HUES6 (cell line): Measurements from ENCODE around the gene R3HDM4.

Source experiments
- H3K27ac ChIP-seq: 2 replicates; pipeline ENCODE4 v1.7.0; 2013; ENCODE audit warnings: low read depth, mild to moderate bottlenecking, low read length, inconsistent platforms
- H3K27me3 ChIP-seq: 2 replicates; pipeline ENCODE4 v1.6.1; 2013; ENCODE audit warnings: low read length; ENCODE audit not compliant: control insufficient read depth, insufficient read depth
- H3K36me3 ChIP-seq: 2 replicates; pipeline ENCODE4 v1.6.1; 2013; ENCODE audit warnings: low read length; ENCODE audit not compliant: control insufficient read depth, insufficient read depth
- H3K4me1 ChIP-seq: 2 replicates; pipeline ENCODE4 v1.6.1; 2013; ENCODE audit warnings: low read length; ENCODE audit not compliant: control insufficient read depth, insufficient read depth
- H3K4me3 ChIP-seq: 2 replicates; pipeline ENCODE4 v1.5.1; 2013; ENCODE audit warnings: low read depth, low read length
- H3K9ac ChIP-seq: one replicate; pipeline ENCODE4 v1.6.1; 2013; ENCODE audit warnings: mild to moderate bottlenecking, low read length
- H3K9me3 ChIP-seq: 2 replicates; pipeline ENCODE4 v1.6.1; 2013; ENCODE audit warnings: low read depth, low read length; ENCODE audit not compliant: control insufficient read depth, insufficient read depth

Gene R3HDM4

DNA sequence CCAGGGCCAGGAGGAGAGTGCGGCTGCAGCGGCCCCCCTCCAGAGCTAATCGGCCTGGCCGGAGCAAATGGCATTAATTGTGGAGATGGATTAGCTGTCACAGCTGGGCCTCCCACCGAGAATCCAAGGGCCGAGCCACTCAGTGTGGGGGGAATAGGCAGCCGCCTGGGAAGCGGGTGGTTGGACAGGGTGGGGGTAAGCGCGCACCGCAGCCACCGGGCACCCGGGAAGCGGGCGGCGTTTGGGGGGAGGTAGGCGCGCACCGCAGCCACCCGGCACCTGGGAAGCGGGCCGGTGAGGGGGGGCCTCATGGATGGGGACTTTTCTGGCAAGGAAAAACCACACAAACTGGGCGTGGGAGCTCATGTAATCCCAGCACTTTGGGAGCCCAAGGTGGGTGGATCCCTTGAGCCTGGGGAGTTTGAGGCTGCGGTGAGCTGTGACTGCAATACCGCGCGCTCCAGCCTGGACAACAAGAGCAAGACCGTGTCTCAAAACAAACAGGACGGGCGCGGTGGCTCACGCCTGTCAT, 9.7 kb downstream of the R3HDM4 start:
- H3K4me3 ChIP-seq: no peak overlapping the region
- peaks cover 10% of the 10 kb centered on the region for H3K4me1 ChIP-seq
- no peak overlapping the region for H3K27ac ChIP-seq
- H3K9ac ChIP-seq: no peak overlapping the region
- H3K36me3 ChIP-seq: peaks cover 14% of the 10 kb centered on the region
- H3K27me3 ChIP-seq: no peaks in the 10 kb centered on the region
- no peaks in the 10 kb centered on the region for H3K9me3 ChIP-seq

- Histone ChIP-seq H3K9ac (no peak overlapping the region), H3K36me3 (peaks cover 14% of the 10 kb centered on the region), H3K27ac (no peak overlapping the region), H3K27me3 (no peaks in the 10 kb centered on the region), H3K4me1 (peaks cover 10% of the 10 kb centered on the region), H3K4me3 (no peak overlapping the region), H3K9me3 (no peaks in the 10 kb centered on the region)
These were observed 10.4 kb downstream of the R3HDM4 start for GRCh38 chr19:902446-903226.

GRCh38 chr19:902093-902370, 11.0 kb downstream of the R3HDM4 start:
- Histone ChIP-seq H3K9ac (no peak overlapping the region), H3K27ac (no peak overlapping the region), H3K9me3 (no peaks in the 10 kb centered on the region), H3K4me3 (no peak overlapping the region), H3K36me3 (peaks cover 16% of the 10 kb centered on the region), H3K27me3 (no peaks in the 10 kb centered on the region), H3K4me1 (peaks cover 10% of the 10 kb centered on the region)

DNA sequence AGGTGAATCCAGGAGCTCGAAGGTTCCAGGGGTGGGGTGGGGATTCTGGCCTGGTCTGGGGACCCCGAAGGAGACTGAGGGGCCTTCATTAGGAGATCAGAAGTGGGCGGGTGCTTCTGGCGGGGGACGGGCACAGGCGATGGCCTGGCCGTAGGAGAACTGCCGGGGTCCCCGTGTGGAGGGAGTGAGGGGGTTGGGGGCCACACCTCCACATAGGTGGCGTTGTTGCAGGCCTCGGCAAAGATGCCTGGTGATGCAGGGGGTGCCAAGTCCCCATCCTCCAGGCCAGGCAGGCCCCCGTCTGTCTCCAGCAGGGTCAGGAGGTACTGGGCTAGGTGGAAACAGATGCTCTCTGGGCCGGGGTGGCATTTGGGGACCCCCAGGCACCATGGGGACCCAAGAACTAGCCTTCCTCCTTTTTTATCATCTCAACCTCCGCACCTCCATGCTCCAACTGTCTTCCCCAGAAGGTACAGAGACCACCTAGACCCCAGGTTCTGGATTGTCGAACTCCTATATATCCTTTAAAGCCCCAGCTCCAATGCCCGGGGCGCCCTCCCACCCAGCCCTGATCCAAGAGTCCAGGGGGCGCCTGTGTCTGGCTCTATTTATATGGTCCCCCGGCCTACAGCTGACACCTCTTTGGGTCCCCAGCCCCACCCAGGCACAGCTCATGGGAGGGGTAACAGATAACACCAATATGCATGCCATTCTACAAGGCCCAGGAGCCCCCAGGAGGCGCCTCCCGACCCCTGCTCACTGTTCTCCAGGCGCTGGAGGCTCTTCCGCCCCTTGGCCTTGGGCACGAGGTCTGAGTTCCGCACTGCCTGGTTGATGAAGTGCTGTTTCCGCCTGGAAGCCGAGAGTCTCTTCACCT, 11.6 kb downstream of the R3HDM4 start:
- no peaks in the 10 kb centered on the region for H3K9me3 ChIP-seq
- no peaks in the 10 kb centered on the region for H3K27me3 ChIP-seq
- peaks cover 16% of the 10 kb centered on the region for H3K36me3 ChIP-seq
- peaks cover 10% of the 10 kb centered on the region for H3K4me1 ChIP-seq
- H3K27ac ChIP-seq: no peak overlapping the region
- no peak overlapping the region for H3K9ac ChIP-seq
- H3K4me3 ChIP-seq: no peak overlapping the region

GRCh38 chr19:900302-901111, 12.5 kb downstream of the R3HDM4 start:
- Histone ChIP-seq H3K36me3 (peaks cover 16% of the 10 kb centered on the region), H3K4me1 (peaks cover 11% of the 10 kb centered on the region), H3K9me3 (no peaks in the 10 kb centered on the region), H3K4me3 (no peak overlapping the region), H3K27ac (no peak overlapping the region), H3K9ac (no peak overlapping the region), H3K27me3 (no peaks in the 10 kb centered on the region)

GRCh38 chr19:900043-900301, 13.0 kb downstream of the R3HDM4 start:
- Histone ChIP-seq H3K27ac (no peak overlapping the region), H3K36me3 (peaks cover 16% of the 10 kb centered on the region), H3K4me3 (no peak overlapping the region), H3K9me3 (no peaks in the 10 kb centered on the region), H3K9ac (no peak overlapping the region), H3K27me3 (no peaks in the 10 kb centered on the region), H3K4me1 (peaks cover 15% of the 10 kb centered on the region)

GRCh38 chr19:899336-900042, 13.5 kb downstream of the R3HDM4 start:
- Histone ChIP-seq H3K9me3 (no peaks in the 10 kb centered on the region), H3K9ac (no peak overlapping the region), H3K27me3 (no peaks in the 10 kb centered on the region), H3K4me1 (peaks cover 15% of the 10 kb centered on the region), H3K36me3 (peaks cover 16% of the 10 kb centered on the region), H3K27ac (no peak overlapping the region), H3K4me3 (no peak overlapping the region)

GRCh38 chr19:898663-899062, 14.4 kb downstream of the R3HDM4 start:
- H3K9ac ChIP-seq: no peak overlapping the region
- H3K27ac ChIP-seq: no peak overlapping the region
- H3K4me3 ChIP-seq: no peak overlapping the region
- peaks cover 15% of the 10 kb centered on the region for H3K4me1 ChIP-seq
- H3K36me3 ChIP-seq: peaks cover 16% of the 10 kb centered on the region
- H3K27me3 ChIP-seq: no peaks in the 10 kb centered on the region
- no peaks in the 10 kb centered on the region for H3K9me3 ChIP-seq

- no peak overlapping the region for H3K27ac ChIP-seq
- no peak overlapping the region for H3K4me3 ChIP-seq
- H3K4me1 ChIP-seq: peaks cover 15% of the 10 kb centered on the region
- H3K9me3 ChIP-seq: no peaks in the 10 kb centered on the region
- peaks cover 16% of the 10 kb centered on the region for H3K36me3 ChIP-seq
- H3K9ac ChIP-seq: no peak overlapping the region
- H3K27me3 ChIP-seq: no peaks in the 10 kb centered on the region
These were observed 15.5 kb downstream of the R3HDM4 start for GRCh38 chr19:897442-898039.

DNA sequence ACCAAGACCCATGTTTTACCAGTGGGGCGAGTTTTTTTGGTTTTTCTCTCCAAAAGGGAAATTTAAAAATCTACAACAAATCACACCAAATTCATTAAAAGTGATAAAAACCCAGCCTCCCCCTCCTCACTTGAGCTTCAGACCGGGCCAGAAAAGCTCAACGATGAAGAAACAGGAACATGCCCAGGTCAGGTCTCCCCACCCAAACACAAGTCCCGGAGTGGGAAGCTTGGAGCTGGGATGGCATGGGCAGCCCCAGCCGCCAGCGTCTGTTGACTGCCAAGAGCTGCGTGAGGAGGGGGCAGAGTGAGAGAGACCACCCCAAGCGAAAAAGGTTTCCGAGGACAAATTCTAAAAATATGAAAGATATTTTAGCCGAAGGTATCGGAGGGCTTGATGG, 16.0 kb downstream of the R3HDM4 start:
- Histone ChIP-seq H3K27me3 (no peaks in the 10 kb centered on the region), H3K9ac (no peak overlapping the region), H3K9me3 (no peaks in the 10 kb centered on the region), H3K36me3 (peaks cover 16% of the 10 kb centered on the region), H3K4me3 (no peak overlapping the region), H3K4me1 (peaks cover 15% of the 10 kb centered on the region), H3K27ac (no peak overlapping the region)
